Heart left ventricle (tissue), 13 donors: ENCODE measurements around the gene RIC8A.

ENCODE experiments used
- POLR2A ChIP-seq, 2 donors: fragments of 450-650 bp; IDR thresholded peaks; one replicate each; pipeline ENCODE4 v1.6.1; 2017; ENCODE audit warnings: antibody characterized with exemption in 2 of 2, mild to moderate bottlenecking in 2 of 2, moderate library complexity in 2 of 2
- TF ChIP-seq, protein P1 (sequence below), 12 donors: fragments of 200-600 bp; sonication (generic) in 4 of 12; IDR thresholded peaks; one replicate each; pipeline versions ENCODE4 v1.5.0 to v1.8.0; 2018 to 2022; ENCODE audit warnings: antibody characterized with exemption in 12 of 12, mild to moderate bottlenecking in 5 of 12
- donor health status: ischemic (EF 13 %, LVEDD 7.1; RV severe dilation, severe dysfunction).
- donor health status: DM: no; HTN: yes; CAD: no.
- donor health status: DM: no; HTN: no; CAD: no.
- donor health status: ischemic (EF 25% LVEDD 6.9; RV normal size, moderate dysfunction).
- donor health status: ischemic (EF 25% LVEDD 5.7; RV mildly dilated, moderate dysfunction).
- donor health status: ischemic (EF 35%, LVEDD 5.7; RV mildly dilated, moderate dysfunction).
- donor health status: nonischemic (EF 11% LVEDD 7.7; RV severe dilation, severe dysfunction).
- donor health status: DM: yes; HTN: yes; CAD: no.
- donor health status: PGD.
- donor health status: ischemic (EF 29% LVEDD 5.4; RV normal size, mild dysfunction).
- donor health status: nonischemic (EF 23%, LVEDD 6.1; RV moderate dilation, normal function).

DNA sequence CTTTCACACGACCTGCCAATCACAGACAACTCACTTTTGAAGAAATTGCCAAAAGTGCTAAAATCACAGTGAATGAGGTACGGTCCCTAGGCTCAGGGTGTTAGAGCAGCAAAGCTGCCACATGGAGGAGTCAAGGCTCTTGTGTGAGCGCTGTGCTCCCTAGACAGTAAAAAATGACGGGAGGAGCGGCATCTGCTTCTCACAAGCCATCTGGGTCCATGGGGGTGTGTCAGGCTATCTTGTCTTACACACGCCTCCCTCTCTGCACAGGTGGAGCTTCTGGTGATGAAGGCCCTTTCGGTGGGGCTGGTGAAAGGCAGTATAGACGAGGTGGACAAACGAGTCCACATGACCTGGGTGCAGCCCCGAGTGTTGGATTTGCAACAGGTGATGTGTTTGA is 44.0 kb downstream of the RIC8A start:
- TF ChIP-seq, protein P1, sequence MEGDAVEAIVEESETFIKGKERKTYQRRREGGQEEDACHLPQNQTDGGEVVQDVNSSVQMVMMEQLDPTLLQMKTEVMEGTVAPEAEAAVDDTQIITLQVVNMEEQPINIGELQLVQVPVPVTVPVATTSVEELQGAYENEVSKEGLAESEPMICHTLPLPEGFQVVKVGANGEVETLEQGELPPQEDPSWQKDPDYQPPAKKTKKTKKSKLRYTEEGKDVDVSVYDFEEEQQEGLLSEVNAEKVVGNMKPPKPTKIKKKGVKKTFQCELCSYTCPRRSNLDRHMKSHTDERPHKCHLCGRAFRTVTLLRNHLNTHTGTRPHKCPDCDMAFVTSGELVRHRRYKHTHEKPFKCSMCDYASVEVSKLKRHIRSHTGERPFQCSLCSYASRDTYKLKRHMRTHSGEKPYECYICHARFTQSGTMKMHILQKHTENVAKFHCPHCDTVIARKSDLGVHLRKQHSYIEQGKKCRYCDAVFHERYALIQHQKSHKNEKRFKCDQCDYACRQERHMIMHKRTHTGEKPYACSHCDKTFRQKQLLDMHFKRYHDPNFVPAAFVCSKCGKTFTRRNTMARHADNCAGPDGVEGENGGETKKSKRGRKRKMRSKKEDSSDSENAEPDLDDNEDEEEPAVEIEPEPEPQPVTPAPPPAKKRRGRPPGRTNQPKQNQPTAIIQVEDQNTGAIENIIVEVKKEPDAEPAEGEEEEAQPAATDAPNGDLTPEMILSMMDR (IDR thresholded peaks at IDR 0.05): no peak
- TF ChIP-seq POLR2A (IDR thresholded peaks at IDR 0.05): no peak
